ENCODE results near the gene PDIA6.

Gene PDIA6, protein sequence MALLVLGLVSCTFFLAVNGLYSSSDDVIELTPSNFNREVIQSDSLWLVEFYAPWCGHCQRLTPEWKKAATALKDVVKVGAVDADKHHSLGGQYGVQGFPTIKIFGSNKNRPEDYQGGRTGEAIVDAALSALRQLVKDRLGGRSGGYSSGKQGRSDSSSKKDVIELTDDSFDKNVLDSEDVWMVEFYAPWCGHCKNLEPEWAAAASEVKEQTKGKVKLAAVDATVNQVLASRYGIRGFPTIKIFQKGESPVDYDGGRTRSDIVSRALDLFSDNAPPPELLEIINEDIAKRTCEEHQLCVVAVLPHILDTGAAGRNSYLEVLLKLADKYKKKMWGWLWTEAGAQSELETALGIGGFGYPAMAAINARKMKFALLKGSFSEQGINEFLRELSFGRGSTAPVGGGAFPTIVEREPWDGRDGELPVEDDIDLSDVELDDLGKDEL

DNA sequence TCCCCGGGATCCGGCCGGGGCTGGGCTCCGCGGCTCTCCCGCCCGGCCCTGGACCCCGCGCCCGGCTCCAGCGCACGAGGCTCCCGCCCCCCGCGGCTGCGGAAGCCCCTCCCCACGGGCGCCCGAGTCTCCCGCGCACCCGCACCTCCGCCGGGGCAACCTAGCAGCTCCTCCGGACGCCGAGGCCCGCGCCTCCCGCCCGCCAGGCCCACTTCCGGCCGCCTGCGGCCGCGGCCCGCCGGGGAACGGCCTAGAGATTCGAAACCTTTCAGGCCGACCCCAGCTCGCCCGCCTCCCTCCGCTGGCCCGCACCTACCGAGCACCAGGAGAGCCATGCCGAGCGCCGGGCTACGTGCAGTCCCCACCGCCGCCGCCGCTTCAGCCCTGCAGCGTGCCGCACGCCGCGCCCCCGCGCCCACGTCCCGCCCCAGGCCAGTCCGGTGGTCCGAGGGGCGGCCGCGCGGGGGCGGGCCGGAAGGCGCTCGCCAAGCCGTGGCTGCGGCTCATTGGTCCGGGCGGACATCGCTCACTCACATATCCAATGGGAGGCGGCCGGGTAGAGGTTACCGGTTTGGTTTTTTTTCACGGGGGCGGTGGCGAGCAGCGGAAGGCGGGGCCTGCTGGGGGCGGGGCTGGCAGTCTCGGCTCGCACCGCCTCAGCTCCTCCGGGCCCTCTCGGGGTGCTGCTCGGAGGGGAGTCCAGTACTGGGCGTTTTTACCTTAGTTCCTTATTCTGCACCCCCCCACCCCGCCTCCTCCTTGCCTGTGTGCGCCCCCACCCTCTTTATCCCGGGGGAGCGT is at the start of gene PDIA6:
TSS of gene PDIA6 (minus strand) at position 424 of the 801 bp plus-strand sequence. CDS start at position 335, 89 bp downstream.
- DNase-seq (ENCODE audit: low spot score) = peak; percentile 97

DNA sequence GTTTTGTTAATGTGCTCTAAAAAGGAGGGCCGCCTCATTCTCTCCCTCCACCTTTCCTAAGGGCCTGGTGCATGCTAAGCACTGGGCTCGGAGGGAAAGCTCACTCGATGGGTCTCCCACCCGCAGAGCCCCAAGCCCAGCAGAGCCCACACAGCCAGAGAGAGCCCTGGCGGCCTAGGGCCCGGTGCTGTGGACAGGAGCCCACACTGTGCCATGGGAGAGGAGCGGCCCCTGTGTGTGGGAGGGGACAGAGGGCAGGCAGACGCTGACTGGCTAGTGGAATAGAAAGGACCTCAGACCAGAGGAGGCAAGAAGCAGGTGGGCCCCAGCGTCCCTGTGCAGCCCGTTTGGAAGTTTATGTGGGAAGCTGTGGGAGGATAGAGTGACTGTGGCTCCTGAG is 49.7 kb upstream of the PDIA6 start:
- DNase-seq (ENCODE audit: low spot score) = no peak

DNA sequence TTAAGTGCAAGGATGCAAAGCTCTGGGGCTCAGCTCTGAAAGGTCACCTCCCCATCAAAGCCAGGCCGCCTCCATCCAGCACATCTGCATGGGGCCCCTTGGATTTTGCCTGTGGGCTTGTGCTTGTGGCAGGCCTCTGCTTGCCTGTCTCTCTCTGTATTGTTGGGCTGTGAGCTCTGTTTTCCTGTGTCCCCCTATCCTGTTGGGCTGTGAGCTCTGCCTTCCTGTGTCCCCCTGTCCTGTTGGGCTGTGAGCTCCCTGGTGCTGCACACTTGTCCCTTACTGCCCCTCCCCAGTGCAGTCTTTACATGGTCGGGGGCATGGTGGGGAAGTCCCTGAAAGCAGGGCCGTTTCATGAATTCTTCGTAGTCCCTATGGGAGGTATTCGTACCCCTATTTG is 49.2 kb upstream of the PDIA6 start:
- no peak for DNase-seq (ENCODE audit: low spot score)

DNA sequence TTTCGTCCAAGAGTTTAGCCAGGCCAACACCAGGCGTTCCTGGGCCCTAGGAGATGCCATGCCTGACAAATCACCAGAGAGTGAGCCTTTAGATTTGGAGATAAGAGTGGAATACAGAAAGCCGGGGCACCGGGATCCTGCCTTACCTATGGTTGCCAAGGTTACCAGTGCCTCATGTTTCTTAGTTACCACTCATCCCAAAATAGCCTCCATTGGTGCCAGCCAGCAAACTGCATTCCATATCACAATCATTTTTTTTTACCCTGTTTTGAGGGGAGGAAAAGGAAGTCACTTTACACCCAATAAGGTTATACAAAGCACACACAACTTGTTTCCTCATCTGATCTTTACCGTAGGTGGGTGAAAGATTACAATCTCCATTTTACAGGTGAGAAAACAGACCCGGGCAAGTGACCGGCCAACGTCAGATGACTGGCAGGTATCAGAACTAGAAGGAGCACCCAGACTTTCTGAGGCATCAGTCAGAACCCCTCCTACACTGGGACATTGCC is 48.3 kb upstream of the PDIA6 start:
- no peak for DNase-seq (ENCODE audit: low spot score)

DNA sequence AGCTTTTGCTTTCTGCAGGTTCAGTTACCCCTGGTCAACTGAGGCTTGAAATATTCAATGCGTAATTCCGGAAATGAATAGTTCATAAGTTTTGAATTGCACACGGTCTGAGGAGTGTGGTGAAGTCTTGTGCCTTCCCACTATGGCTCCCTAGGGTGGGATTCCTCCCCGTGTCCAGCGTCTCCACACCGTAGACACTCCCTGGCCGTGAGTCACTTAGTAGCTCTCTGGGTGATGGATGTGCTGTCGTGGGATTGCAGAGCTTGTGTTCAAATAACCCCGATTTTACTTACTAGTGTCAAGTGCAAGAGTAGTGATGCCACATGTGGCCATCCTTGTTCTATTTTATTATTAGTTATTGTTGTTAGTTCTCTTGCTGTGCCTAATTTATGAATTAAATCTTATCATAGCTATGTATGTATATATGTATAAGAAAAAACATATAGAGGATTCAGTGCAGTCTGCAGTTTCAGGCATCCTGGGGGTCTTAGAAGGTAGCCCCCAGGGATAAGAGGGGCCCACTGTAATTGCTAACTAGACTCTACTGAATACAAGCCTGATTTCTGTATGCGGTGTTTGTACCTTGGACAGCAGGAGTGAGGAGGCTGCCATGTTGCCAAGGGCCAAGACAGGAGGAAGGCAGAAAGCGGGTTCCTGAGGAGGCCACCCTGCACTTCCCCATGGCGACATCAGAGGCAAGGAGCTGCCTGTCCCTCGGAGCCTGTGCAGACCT is 47.7 kb upstream of the PDIA6 start:
- no peak for DNase-seq (ENCODE audit: low spot score)

DNA sequence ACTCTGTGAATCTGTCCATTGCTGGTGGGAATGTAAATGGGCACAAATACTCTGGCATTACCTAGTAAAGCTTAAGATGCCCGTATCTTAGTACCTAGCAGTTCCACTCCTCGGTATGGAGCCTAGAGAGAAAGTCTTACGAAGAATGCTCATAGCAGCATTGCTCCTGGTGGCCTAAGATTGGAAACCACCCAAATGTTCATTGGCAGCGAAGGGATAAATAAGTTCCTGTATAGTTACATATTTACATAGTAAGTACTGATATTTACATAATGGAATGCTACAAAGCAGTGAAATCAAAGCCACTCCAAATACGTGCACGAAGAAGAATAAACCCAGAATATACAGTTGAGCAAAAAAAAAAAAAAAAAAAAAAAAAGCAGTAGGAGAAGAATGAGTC is 46.7 kb upstream of the PDIA6 start:
- DNase-seq (ENCODE audit: low spot score) = no peak

DNA sequence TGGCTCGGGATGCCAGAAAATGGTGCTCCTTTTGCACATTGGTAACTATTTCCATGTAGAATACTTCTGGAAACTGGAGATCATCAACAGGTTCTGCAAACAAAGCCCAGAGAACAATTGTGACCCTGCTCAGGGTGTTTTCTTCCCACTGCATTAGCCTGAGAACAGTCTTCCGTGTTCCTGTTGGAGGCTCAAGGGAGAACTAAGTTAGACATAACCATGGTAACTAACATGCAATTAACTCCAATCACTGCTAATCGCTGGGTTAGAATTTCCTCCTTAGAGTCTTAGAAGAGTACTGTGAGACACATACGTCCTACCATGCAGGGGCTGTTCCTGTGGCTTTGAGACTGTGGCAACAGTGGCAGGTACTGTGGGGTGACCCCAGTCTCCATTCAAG is 36.0 kb upstream of the PDIA6 start:
- no peak for DNase-seq (ENCODE audit: low spot score)

DNA sequence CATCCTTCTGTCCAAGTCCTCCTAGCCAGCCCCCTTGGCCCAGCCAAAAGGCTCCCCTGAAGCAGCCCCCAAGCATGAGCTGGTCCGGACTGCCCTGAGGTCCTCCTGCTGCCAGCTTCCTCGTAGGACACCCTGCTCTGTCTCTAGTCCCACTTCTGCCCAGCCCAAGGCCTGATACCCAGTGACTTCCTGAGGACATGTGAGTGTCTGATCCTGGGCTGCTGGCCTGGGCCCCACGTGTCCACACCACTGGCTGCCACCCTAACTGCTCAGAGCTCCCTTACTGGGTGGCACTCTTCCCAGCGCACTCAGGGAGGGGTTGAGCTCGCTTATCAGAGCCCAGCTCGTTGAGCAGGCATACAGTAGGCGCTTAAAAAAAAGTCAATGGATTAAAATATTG is 34.4 kb upstream of the PDIA6 start:
- DNase-seq (ENCODE audit: low spot score) = no peak

DNA sequence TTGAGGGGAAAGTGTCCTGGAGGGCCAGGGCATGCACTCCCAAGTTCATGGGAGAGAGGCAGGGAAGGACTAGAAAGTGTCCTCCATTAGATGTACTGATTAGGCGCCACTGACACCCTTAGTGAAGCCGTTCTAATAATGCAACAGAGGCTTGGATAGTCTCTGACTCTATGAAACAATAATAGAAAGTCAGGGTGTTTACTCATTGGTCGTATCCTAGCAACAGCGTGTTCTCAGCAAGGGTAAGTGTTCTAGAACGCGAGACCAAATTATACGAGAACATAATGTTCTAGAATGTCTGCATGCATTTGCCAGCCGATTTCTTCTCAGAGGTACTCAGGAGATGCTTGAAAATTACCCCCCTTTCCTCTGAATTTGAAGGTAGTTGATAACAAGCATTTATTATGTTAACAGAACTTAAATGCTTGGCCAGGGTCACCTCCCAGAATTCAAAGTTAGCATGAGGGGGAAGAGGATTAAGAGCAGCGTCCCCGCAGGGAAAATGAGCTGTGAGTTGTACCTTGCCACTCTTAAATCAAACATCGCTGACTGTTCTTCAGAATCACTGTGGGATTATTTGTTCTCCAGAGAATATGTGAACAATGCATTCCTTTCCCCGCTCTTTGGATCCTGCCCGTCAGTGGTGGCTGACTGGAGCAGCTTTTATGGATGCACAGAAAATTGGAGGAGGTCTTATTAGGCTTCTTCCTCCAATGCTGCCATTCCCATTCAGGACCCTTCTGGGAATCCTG is 33.7 kb upstream of the PDIA6 start:
- no peak for DNase-seq (ENCODE audit: low spot score)

DNA sequence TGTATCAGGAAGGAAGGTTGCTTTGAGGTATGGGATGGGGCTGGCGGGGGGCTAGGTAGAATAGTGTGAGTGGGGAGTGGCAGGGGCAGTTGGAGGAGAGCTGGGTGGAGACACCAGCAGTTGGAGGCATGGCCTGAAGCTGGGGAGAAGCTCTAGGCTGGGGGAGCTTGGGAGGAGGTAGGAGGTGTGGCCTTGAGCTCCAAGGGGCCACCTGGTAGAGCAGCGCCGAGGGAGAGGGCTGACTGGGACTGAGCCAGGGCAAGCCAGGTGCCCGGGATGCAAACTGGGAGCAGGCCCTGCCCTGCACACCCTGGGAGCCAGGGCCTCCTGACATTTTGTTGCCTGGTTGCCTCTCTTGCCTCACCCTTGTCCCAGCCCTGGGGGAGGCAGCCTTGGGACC is 33.1 kb upstream of the PDIA6 start:
- no peak for DNase-seq (ENCODE audit: low spot score)

DNA sequence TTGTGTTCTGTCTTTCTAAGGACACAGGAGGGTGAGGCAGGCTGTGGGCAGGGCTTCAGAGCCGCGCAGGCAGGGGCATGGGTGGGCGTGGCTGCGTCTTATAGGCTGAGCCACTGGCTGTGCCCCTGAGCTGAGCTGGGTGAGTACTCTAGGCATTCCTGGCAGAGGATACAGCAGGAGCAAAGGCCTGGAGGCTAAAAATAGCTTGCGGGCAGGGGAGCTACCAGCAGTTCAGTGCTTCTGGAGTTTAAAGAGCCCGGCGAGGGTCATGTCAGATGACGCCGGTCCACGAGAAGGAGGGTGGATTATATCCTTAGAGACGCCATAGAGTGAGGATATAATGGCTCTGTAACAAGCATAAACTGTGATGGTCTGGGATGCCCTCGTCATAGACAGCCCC is 31.5 kb upstream of the PDIA6 start:
- DNase-seq (ENCODE audit: low spot score) = peak; percentile 84

DNA sequence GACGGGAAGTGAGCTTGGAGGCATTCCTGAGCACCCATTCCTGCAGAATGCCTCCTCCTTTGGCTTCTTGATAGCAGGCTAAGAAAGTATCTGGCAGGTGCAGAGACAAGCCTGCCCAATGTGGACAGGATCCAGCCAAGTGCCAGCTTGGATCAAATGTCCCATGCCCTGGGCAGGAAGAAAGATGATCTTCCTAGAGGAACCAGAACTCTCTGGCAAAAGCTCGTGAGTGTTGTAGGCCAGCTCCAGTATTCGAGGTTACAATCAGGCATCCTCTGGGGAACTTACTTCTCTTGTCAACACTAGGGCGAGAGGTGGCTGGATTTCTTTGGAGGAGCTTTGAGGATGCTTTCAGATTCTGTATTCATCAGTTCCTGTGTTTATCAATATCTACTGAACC is 29.9 kb upstream of the PDIA6 start:
- DNase-seq (ENCODE audit: low spot score) = no peak

DNA sequence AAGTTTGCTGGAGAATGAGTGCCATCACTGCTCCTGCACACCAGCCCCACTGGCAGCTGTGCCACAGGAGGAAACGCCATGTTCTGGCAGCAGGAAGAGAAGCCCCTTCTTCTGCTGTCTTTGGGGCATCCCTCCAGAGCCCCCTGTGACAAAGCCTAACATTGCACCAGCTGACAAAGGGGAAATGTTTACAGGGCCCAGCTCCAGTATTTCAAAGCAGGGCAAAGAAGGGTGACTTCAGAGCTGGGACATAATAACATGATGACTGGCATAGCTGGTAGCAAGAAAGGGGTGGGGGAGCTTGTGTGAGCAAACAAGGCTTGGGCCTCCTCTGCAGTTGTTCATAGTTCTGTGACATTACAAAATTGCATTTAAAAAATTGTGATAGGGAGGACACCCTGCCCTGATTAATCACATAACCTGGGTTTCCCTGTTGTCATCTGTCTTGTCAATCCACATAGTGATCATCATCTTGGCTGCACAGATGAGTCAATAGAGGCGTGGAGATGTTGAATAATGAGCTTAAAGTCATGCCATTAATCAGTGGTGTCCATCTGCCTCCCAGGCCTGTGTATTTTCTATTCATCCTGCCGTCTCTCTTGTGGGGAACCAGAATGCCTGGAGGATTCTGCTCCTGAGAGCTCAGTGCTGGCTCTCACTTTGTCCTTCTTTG is 29.1 kb upstream of the PDIA6 start:
- no peak for DNase-seq (ENCODE audit: low spot score)

DNA sequence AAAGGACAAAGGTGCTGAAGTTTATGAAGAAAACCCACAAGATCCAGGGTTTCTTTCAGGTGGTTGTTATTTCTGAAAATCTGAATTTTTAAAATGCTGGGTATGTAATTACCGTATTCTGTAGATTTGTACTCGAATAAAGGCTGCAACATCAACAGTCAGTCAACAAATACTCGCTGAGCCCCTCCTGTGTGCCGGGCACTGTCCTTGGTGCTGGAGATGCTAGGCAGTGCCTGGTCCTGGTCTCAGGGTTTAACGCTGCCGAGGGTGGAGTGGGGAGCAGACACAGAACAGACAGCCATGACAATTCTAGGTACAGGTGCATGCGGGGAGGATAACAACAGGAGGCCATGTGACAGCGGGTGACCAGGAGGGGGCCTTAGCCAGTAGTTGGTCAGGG is 27.2 kb upstream of the PDIA6 start:
- no peak for DNase-seq (ENCODE audit: low spot score)

DNA sequence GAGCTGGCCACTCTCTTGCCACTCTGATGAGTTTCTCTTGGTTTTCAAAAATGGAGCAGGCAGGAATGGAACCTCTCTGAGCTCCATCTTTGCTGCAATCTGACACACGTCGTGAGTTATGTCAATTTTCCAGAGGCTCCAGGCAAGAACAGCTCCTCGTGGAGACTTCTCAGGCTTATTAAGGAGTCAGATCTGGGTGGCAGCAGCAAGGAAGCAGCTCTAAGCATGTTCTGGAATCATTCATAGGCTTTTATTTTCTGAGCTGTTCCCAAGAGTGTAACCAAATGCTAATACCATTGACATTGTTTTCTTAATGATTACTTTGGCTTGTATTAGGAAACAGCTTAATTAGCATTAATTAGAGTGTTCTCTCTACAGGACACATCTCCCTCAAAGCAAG is 26.1 kb upstream of the PDIA6 start:
- DNase-seq (ENCODE audit: low spot score) = no peak

DNA sequence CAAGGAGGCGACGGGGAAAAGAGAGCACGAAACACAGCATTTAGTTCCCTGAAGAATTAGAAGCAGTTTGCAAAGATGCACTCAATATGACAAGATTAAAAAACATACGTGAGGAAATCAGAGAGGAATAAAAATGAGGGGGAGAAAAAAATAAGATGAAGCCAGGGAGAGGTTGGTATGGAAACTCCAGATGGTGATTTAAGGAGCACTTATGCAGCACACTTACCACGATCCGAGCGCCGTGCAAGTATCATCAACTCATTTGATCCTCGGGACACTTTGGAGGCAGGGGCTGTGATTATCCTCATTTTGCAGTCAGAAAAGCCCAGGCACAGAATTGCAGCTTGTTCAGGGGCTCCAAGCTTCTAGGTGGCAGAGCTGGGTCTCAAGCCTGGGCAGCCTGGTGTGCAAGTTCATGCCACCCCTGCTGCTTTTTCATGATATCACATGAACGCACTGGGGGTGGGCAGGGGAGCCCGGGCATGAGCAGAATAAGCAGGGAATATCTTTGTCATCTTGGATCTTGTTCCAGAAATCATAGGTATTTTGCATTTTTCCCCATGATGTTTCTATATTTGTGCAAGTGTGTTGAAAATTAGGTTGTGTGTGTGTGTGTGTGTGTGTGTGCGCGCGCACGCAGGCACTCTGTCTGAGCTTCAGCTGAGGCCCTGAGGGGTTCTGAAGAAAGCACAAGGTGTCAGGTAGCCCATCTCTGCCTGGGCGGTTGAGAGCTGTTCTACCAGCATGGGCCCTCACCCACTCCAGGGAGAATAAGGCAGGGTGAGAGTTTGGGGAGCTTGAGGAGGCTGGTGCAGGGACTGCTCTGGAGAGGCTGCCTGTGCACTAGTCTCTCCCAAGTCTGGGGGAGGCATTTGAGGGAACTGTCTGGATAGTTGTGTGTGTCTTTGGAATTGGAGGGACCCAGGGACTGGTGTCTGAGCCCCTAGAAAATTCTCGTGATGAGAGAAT is 25.0 kb upstream of the PDIA6 start:
- no peak for DNase-seq (ENCODE audit: low spot score)

DNA sequence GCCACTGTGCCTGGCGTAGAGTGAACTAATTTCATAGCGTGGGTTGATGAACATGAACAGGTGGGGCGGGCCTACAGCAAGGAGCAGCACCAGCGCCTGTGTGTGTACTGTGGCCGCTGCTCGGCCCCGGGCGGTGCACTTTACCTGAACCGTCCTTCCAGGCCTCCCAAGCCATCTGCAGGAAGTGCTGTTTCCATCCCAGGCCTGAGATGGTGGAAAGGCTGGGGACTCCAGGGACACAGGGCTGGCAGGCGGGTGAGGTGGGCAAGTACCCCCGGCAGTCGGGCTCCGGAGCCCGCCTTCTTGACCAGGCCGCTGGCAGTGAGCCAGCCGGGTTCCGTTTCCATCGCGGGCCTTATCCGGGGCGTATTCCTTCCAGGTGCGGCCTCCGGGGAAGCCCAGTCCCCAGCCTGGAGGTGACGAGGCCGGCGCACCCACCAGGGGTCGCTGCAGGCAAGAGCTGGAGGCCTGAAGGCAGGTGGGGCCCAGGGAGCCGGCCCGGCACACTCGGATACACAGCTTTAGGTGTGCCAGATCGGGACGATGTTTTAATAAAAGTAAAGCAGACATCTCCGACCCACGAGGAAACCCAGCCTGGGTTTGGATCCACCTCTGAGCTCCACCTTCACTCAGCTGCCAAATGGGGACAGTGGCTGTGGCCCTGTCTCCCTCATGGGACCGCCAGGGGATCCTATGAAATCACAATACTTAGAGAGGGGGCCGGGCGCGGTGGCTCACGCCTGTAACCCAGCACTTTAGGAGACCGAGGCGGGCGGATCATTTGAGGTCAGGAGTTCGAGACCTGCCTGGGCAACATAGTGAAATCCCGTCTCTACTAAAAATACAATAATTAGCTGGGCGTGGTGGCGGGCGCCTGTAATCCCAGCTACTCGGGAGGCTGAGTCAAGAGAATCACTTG is 22.7 kb upstream of the PDIA6 start:
- DNase-seq (ENCODE audit: low spot score) = peak; percentile 70

DNA sequence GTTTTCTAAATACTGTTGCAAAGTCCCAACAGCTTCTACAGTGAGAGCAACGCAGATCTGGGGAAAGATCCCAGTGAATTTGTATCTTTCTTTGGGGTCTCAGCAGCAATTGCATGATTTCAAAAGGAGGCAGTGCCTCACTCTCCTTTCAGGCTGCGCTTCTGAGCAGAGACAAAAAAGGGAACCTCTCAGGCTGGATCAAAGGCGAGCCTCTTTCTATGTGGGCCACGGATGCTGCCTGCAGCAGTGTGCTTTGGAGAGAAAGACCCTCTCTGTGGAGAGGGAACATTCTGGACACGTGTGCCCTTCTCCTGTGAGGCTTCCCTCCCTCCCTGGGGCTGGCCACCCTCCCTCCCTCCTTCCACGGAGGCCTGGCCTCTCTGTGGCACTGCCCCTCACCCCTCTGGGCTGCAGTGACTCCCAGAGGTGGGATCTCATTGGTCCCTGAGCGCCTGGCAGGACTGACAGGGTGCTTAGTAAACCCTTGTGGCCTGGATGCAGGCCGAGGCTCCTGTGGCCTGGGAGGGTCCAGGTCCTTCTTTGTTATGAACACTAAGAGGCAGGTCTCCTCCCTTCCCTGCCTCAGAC is 21.6 kb upstream of the PDIA6 start:
- no peak for DNase-seq (ENCODE audit: low spot score)

All from kidney tubule cell (primary cell).